ENCODE measurements around the gene KIF13A. TPM values are rescaled to one million over a fixed set of nuclear protein-coding genes. Genes with fewer than 3 reads are reported as not detected.

The KIF13A gene
- total RNA-seq, 2 experiments from 2014 or later, result 0.91 to 1.4 TPM

DNA sequence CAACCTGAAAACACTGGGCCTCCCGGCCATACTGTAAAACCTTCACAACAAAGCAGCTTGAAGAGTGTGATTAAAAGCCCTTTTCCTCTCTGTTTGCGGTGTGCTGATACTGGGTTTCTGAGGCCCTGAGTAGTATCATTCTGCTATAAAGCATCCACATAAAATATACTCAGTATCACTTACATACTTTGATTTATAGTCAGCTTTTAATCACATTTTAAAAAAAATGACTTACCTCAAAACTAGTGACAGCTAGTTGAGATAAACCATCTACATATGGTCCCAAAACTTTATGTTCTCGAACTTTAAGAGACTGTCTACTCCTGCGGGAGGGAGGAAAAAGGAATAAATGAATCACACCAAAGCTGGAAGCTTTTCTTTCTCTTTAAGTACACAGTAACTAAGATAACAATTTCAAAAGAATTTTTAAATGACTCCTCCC lies 135.7 kb downstream of the KIF13A start:
- H3K4me3 ChIP-seq (ENCODE audit: low read length), result no peak overlapping the region
- H3K9me3 ChIP-seq (ENCODE audit: control insufficient read depth in 1 of 2, insufficient read depth in 1 of 2, low read length in 2 of 2), result no peaks in the 10 kb centered on the region
- H3K36me3 ChIP-seq (ENCODE audit: insufficient read depth, low read length), result no peaks in the 10 kb centered on the region
- no peak overlapping the region for H3K27ac ChIP-seq (ENCODE audit: low read depth in 1 of 2, low read length in 2 of 2)
- H3K27ac Mint-ChIP-seq, result no peak overlapping the region
- POLR2A ChIA-PET, result no interaction called here
- CTCF ChIA-PET, result no interaction called here
- no peaks in the 10 kb centered on the region for H3K4me1 ChIP-seq (ENCODE audit: insufficient read depth, low read length)
- intact Hi-C loops (cut with DNase I, micrococcal nuclease), result no loop called here
- H3K27me3 Mint-ChIP-seq, result no peaks in the 10 kb centered on the region
- no peaks in the 10 kb centered on the region for H3K4me1 Mint-ChIP-seq (ENCODE audit: low read depth)
- no peak overlapping the region for H3K4me3 Mint-ChIP-seq
- no peaks in the 10 kb centered on the region for H3K27me3 ChIP-seq (ENCODE audit: control insufficient read depth in 1 of 2, insufficient read depth in 2 of 2, low read length in 2 of 2)
- TF ChIP-seq, protein P1, sequence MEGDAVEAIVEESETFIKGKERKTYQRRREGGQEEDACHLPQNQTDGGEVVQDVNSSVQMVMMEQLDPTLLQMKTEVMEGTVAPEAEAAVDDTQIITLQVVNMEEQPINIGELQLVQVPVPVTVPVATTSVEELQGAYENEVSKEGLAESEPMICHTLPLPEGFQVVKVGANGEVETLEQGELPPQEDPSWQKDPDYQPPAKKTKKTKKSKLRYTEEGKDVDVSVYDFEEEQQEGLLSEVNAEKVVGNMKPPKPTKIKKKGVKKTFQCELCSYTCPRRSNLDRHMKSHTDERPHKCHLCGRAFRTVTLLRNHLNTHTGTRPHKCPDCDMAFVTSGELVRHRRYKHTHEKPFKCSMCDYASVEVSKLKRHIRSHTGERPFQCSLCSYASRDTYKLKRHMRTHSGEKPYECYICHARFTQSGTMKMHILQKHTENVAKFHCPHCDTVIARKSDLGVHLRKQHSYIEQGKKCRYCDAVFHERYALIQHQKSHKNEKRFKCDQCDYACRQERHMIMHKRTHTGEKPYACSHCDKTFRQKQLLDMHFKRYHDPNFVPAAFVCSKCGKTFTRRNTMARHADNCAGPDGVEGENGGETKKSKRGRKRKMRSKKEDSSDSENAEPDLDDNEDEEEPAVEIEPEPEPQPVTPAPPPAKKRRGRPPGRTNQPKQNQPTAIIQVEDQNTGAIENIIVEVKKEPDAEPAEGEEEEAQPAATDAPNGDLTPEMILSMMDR (IDR thresholded peaks at IDR 0.05), result no peak
- no peaks in the 10 kb centered on the region for H3K36me3 Mint-ChIP-seq (ENCODE audit: low read depth)
- ATAC-seq (ENCODE audit: poor library complexity) (no peak), DNase-seq (no peak)
- H3K9me3 Mint-ChIP-seq, result no peaks in the 10 kb centered on the region

DNA sequence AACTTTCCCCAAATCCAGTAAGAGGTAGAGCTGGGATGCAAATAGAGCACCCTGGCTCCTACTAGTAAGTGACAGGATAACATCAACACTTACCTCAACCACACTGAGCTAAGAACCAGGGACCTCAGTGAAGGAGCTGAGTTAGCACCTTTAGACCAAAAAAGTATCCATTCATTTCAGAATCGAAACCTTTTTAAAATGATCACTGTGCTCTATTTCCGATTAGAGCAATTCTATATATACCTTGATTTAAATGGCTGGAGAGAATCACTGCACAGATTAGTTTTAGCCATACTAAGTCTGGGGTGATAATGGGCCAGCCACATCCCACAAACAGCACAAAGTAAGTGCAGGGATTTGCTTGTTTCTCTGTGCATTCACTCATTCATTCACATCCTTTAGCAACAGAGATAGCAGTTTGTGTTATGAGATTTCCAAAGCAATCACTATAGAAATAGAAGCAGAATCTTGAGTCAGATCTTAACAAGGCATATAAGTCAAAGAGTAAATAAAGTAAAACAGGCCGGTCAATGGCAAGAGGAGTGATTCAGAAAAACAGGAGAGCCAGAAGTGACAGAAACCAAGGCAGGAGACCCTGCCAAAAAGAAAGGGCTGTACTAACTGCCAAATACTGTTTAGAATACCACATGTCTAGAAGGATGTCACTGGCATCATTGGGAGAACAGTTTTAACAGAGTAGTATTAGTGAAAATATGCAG lies 136.3 kb downstream of the KIF13A start:
- Histone ChIP-seq H3K36me3 (ENCODE audit: insufficient read depth, low read length) (no peaks in the 10 kb centered on the region), H3K27ac (ENCODE audit: low read depth in 1 of 2, low read length in 2 of 2) (no peak overlapping the region), H3K4me3 (ENCODE audit: low read length) (no peak overlapping the region), H3K9me3 (ENCODE audit: control insufficient read depth in 1 of 2, insufficient read depth in 1 of 2, low read length in 2 of 2) (no peaks in the 10 kb centered on the region), H3K4me1 (ENCODE audit: insufficient read depth, low read length) (no peaks in the 10 kb centered on the region), H3K27me3 (ENCODE audit: control insufficient read depth in 1 of 2, insufficient read depth in 2 of 2, low read length in 2 of 2) (no peaks in the 10 kb centered on the region)
- Mint-ChIP-seq H3K27ac (no peak overlapping the region), H3K27me3 (no peaks in the 10 kb centered on the region), H3K9me3 (no peaks in the 10 kb centered on the region), H3K4me1 (ENCODE audit: low read depth) (no peaks in the 10 kb centered on the region), H3K4me3 (no peak overlapping the region), H3K36me3 (ENCODE audit: low read depth) (no peaks in the 10 kb centered on the region)
- TF ChIP-seq, protein P1 (IDR thresholded peaks at IDR 0.05), result no peak
- ChIA-PET POLR2A (no interaction called here), CTCF (no interaction called here)
- intact Hi-C loops (cut with DNase I, micrococcal nuclease), result no loop called here
- ATAC-seq (ENCODE audit: poor library complexity), result no peak
- DNase-seq, result no peak

DNA sequence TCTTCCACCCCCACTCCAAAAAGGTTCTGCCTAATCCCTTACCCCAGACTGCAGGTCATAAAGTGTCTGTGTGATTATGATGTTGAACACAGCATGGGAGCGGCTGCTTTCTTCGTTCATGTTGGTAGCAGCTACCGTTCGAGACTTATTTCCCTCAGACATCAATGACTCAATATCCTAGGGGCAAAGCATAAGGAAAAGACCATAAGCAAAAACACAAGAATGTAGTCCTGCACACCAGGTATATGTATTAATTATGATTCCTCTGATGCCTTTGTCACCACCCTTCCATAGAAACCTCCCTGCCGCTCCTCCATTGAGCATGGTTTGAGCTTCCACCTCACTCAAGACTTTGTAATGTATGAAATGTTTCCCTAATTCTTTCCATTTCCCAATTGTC lies 137.2 kb downstream of the KIF13A start:
- TF ChIP-seq, protein P1 (IDR thresholded peaks at IDR 0.05), result no peak
- no peaks in the 10 kb centered on the region for H3K9me3 Mint-ChIP-seq
- no peak overlapping the region for H3K27ac ChIP-seq (ENCODE audit: low read depth in 1 of 2, low read length in 2 of 2)
- intact Hi-C loops (cut with DNase I, micrococcal nuclease), result no loop called here
- H3K4me3 ChIP-seq (ENCODE audit: low read length), result no peak overlapping the region
- H3K4me1 Mint-ChIP-seq (ENCODE audit: low read depth), result no peaks in the 10 kb centered on the region
- no peaks in the 10 kb centered on the region for H3K27me3 ChIP-seq (ENCODE audit: control insufficient read depth in 1 of 2, insufficient read depth in 2 of 2, low read length in 2 of 2)
- no peak overlapping the region for H3K4me3 Mint-ChIP-seq
- ATAC-seq (ENCODE audit: poor library complexity), result no peak
- ChIA-PET CTCF (interaction anchor here (0.6 kb wide), 1 partner anchor 333 kb away, joined by 3 read pairs; no protein-coding TSS in a partner anchor), POLR2A (no interaction called here)
- H3K36me3 ChIP-seq (ENCODE audit: insufficient read depth, low read length), result no peaks in the 10 kb centered on the region
- no peaks in the 10 kb centered on the region for H3K27me3 Mint-ChIP-seq
- H3K9me3 ChIP-seq (ENCODE audit: control insufficient read depth in 1 of 2, insufficient read depth in 1 of 2, low read length in 2 of 2), result no peaks in the 10 kb centered on the region
- no peak for DNase-seq
- H3K36me3 Mint-ChIP-seq (ENCODE audit: low read depth), result no peaks in the 10 kb centered on the region
- no peaks in the 10 kb centered on the region for H3K4me1 ChIP-seq (ENCODE audit: insufficient read depth, low read length)
- no peak overlapping the region for H3K27ac Mint-ChIP-seq

Measured in CD4-positive, alpha-beta T cell (primary cell).